Activated T-helper 1 cell treated with Interleukin-2 at 50 U/mL for 16 hours (primary cell): Measurements from ENCODE around the gene PCA3.
"Not testable (repeated sequence)": the region's sequence is repeated elsewhere in the genome, so short reads cannot be mapped to it uniquely, and the experiment has no call there.

Source experiments
- DNase-seq: peaks from one replicate; pipeline ENCODE4 v3.0.0-alpha.2; 2020; ENCODE audit warnings: low read depth

PCA3 gene

DNA sequence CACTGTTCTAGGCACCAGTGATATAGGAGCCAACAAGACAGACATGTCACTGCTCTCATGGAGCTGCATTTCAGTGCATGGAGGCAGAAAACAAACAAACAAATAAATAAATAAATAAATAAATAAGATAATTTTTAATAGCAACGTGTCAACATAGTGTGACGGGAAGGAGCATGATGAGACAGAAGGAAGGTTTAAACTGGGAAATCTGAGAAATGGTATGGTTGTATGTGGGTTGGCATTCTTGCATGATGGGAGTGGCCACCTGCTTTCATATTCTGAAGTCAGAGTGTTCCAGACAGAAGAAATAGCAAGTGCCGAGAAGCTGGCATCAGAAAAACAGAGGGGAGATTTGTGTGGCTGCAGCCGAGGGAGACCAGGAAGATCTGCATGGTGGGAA, at the start of gene PCA3:
TSS of gene PCA3 (plus strand) at position 301 of the 400 bp plus-strand sequence.
- DNase-seq = no peak

DNA sequence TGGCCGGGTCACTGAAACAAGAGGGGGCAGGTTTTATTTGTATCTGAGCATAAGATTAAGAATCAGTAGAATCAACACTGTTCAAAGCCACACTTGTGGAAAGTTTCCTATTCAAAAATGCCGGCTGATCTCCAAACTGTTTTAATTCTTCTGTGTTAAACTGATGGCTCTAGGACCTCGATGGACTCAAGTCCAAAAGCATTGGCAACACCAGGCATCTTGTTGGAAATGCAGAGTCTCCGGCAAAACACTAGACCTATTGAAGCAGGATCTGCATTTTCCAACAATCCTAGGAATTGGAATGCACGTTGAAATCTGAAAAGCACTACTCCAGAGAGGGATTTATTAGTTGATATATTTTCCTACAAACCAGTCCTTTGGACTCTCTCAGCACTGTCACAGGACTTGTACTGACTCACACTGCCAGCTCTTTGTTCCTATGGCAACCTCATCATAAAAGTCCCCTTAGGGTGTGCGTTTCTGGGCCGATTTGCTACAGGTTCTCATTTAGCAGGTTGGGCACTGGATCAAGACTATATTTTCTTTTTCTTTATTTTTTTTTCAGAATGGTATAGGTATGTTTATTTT, 48.1 kb upstream of the PCA3 start:
- no peak for DNase-seq

DNA sequence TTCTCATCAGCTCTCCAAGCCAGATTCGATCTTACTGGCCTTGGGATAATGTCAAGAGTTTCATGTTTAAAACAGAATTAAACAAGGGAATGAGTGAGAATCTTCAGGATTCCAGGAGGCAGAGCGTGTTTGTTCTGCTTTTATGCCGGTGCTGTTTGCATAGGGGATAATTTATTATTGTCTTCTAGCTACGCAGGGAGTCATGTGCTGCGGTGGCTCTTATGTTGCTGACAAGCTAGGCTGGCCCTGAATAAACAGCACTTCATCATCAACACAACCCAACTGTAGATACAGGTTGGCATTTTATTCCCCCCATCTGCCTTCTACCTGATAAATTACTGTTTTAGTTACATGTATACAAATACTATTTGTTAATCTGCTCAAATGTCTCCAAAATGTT, 47.1 kb upstream of the PCA3 start:
- no peak for DNase-seq

DNA sequence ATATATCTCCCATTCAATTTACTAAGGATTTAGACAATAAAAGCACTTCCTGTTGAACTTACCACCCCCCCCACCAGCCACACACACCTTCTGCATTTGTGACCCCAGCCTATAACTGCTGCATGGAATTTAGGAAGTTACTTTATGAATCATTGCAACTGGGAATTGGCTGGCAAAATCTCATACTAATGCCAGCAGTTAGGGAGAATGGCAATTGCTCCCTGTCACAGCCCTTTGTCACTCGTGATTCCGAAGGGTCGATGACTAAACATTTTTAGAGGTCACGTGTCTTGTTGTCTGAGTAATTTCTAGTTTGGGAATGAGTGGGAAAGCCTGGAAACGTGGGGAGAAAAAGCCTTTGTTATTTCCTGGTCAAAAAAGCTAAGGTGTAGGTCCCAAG, 46.6 kb upstream of the PCA3 start:
- DNase-seq = no peak

DNA sequence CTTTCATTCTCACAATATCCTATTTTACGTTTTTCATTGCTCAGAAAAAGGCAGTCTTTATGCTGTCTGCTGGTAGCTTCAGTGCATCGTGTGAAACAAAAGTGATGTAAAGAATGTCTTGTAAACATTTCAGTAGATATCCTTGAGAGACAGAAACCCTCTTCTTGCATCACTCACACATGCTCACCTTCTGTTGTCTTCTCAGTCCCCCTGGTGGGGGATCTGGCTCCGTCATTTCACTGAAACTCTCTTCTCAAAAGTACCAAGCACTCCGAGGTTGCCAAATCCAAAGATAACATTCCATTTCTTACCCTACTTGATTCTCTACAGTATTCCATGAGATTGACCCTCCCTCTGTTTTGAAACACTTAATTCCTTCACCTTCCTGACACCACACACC, 46.1 kb upstream of the PCA3 start:
- DNase-seq = no peak

DNA sequence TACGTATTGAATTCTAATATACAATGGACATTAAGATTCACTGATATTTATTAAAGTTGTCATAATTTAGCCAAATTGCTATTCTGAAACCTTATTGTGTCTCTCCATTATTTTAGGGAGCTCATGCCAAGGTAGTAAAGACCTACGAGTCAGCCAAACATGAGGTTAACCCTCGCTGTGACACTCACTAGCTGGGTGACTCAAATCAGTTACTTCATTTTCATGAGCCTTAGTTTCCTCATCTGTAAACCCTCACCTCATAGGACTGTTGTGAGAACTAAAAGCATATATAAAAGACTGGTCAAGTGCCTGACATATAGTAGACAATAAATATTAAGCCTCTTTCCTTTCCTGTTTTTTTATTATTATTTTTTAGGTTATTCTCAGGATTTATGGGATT, 44.0 kb upstream of the PCA3 start:
- no peak for DNase-seq

DNA sequence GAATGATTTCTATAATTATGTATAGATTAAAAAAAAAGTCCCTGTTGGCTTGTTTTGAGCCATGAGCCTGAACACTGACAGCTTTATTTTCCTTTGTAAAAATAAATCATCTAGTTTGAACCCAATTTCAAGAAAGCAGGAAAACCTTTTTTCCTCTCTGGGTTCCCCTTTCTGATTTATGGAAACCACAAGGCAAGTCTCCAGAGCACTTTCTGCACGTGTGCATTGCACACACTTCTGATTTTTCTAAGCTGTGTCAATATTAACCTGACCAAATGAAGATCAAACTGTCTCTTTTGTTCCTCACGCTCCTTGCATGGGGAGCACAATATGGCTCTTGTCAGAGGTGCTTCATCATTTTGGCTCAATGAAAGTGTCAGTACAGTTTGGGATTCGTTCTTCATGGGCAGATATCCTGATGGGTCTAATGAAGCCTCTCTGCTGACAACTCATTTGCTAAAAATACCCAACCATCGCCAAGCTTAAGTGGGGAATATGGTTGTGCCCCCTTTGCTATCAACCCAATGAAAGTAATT, 39.2 kb upstream of the PCA3 start:
- DNase-seq = no peak

DNA sequence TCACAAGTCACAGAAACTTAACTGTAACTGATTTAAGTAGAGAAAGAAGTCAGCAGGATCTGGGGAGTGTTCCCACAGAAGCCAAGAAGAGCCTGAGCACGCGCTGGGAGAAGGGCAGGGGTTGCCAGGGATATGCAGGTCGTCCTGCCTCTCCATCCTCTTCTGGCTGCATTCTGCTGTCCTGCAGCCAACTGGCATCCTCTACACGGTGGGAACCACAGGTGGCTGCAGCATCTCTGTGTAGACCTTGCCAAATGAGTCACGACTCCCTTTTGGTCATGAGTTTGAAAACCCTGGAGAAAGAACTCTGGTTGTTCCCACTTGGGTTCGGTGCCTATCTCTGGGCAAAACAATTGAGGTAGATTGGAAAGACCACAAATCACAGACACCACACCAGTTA, 38.4 kb upstream of the PCA3 start:
- no peak for DNase-seq

DNA sequence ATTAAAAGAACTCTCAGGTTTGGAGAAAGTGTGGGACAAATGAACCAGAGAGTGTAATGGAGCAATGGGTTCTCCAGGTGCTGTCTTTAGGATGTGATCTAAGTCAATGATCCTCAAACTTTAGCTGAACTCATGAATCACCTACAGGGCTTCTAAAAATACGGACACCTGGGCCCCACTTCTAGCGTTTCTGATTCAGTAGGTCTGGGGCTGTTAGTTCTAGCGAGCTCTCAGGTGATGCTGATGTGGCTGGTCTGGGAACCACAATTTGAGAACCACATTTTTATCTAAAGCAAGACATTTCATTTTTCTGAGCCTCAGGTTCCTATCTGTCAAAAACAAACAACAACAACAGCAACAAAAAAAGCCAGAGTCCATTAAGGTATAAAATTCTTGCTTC, 35.1 kb upstream of the PCA3 start:
- no peak for DNase-seq

DNA sequence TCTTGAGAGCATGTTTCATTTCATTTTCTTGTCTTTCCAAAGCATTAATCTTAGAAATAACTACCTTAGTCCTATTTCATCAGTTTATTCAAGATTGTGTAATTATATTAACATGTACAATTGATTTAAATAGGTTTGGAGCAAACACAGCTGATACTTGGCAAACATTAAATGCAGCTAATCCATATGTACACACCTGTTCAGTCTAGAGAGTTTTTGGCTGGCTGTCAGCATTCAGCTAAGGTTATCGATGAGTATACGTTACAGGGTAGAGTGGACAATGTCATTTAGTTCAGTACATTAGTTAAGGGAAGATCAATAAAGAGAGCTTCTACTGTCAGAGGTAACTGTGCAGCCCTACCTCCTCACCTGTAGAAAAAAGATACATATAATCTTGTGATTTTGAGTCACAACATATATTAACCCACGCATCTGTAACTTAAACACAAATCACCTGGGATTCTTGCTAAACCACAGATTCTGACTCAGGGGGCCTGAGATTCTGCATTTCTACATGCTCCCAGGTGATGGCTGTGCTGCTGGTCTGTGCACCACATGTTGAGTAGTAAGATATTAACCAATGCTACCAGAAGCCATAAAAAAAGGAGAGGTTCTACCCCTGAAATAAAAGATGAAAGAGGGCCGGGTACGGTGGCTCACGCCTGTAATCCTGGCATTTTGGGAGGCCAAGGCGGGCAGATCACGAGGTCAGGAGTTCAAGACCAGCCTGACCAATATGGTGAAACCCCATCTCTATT, 34.1 kb upstream of the PCA3 start:
- DNase-seq = no peak

DNA sequence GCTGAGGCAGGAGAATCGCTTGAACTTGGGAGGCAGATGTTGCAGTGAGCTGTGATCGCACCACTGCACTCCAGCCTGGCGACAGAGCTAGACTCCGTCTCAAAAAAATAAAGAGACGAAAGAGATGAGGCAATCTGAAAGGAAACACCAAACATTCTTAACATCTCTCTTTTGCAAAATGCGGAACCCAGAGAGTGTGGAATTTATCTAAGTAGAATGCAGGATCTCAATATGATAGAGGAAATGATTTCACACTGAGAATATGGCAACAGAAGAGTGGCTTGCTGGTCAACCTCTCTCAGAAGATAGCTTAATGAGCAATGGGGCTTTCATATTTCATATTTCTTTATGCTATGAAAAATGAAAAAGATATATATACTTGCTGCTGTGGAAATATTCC, 33.4 kb upstream of the PCA3 start:
- DNase-seq = no peak

DNA sequence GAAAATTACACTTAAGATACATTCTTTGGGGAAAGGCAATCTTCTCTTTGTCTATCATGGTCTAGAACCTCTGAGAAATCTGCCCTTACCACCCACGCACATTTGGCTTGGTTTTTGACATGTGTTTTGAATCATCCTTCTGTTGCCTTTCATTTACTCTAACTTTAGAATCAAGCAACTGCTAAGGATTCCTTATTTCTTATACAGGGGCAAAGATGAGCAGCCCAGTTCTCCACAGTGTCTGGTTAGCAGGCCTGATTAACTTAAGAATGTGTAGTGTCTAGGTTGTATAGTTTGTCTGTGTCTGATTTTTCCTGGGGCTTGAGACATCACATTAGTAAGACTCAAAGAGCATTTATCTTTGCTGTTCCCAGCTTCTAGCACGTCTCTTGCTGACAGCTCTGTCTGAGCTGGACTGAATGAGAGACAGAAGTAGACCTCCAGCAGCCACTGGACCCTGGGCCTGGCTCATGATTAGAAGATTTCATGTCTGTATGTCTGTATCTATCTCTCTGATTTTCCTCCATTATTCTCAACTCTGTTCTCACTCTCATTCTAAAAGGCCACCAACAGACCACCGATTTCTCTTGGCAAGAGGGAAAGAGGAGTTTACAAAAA, 31.8 kb upstream of the PCA3 start:
- no peak for DNase-seq

DNA sequence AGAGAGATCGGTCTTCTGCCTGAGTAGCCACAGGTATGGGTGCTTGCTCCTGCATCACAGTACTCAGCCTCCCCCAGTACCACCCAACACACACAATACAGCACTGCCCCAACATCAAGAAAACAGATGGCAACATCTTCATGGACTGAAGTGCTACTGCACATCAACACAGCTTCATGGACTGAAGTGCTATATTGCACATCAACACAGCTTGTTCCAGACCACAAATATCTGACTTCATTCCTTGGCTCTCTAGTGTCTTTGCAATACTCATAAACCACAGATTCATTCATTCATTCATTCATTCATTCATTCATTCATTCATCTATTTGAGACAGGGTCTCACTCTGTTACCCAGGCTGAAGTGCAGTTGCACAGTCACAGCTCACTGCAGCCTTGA, 31.1 kb upstream of the PCA3 start:
- no peak for DNase-seq

DNA sequence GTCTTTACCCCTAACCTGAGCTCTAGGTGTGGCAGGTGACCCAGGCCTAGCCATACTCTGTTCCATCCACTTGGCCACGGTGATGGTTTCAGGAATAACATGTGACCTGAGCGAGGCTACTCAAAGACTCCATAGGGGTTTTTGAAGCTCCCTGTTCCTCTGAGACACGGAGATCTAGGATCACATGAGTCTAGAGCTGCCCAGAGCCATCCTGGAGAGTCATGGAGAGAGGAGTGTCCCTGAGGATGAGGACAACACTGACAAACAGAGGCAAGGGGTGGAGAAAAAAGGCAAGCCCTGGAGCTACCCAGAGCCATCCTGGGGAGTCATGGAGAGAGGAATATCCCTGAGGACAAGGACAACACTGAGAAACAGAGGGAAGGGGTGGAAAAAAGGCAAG, 29.5 kb upstream of the PCA3 start:
- DNase-seq = no peak

DNA sequence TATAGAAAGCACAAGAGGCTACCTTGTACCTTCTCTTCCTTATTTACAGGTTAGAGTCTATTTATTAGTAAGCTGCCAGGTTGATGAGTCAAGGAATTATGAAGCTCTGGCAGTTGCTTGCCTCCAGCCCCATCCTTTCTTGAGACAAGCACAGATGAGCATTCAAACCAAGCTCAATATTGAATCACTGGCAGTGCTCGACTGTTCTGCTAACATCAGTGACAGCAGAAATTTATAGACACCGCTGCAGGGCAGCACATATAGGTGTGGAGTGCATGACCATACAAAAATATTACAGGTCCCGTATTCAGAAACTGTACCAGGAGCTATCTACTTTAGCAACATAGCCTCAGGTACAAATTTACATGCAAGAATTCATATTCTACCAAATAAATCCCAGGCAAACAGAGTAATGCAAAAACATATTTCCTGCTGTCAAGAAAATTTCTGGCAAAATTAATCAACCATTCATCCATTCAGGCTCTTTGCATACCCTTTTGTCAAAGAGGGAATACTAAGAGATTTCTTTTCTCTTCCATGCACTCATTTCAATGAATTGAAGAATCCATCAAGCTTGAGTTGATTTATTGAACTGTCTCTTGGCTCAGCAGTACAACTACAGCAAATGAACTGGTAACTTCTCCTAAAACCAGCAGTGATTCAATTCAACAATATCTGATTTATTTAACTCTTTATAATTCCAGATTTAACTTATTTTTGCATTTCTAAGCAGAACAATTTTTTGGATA, 26.9 kb upstream of the PCA3 start:
- no peak for DNase-seq

DNA sequence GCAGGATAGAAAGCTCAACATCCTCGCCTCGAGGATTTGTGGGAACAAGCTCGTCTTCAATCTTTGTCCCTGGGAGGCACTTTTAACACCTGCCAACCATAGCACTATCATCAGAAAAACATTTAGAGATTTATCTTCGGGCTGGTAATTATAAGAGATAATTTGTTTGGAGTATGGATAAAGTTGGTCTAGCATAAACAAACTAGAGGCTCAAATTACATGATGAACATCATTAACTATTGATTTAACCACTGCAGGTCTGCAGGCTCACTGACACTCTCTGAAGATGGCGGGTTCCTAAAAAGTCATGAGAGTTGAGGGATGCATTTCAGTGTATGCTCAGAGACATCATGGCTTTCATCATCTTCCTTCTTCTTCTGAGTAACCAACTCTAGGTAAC, 25.8 kb upstream of the PCA3 start:
- DNase-seq = no peak

DNA sequence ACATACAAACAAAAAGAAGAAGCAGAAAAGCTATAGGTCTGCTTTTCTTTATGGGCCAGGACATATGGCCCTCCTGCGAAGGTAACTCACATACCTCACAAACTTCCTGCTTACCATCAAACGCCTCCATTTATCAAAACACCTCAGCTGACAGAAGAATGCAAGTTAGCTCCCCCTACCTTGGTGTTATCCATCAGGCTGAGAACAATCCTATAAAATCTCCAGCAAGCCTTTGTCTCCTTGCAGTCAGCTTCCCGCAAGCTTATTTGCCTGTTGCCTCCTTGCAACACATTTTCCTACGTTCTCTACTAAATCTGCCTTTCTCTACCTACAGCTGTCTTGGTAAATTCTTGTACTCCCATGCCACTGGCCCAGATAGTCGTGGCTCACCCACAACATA, 22.7 kb upstream of the PCA3 start:
- no peak for DNase-seq

DNA sequence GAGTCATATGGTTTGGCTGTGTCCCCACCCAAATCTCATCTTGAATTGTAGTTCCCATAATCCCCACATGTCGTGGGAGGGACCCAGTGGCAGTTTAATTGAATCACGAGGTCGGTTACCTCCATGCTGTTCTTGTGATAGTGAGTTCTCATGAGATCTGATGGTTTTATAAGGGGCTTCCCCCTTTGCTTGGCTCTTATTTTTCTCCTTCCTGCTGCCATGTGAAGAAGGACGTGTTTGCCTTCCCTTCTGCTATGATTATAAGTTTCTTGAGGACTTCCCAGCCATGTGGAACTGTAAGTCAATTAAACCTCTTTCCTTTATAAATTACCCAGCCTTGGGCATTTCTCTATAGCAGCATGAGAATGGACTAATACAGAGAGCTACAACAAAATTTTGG, 21.3 kb upstream of the PCA3 start:
- not testable (repeated sequence) for DNase-seq

DNA sequence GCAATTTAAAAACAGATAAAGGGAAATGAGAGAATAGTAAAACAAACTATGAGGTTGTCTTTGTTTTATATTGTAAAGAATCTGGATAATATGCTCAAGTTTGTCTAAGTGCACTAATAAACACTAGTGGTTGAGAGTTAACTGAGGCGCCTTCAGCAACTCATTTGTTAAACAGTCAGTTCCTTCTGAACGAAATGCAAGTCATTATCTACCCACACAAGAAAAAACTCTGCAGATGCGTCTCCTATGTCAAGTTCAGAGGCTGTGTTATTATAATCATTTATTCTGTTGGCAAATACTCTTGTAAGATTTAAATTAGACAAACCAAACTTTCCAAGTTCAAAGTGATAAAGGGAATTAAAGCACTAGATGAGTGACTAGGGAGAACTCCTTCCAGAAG, 20.3 kb upstream of the PCA3 start:
- DNase-seq = no peak

DNA sequence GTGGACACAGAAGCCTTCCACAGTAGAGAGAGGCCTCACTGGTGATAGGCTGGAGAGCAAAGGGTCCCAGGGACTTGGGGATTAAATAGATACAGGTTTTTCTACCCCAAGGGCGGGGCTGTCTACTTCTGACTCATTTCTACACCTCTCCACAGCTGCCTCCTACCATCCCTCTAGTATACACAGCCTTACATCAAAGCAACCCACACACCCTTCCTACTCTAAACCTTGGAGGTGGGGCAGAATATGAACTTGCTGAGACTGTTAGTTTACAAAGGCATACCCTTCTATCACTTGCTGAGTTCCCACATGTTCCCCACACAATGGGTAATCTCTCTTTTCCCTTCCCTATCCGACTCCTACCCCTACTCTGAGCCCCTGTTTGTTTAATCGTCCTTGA, 19.9 kb upstream of the PCA3 start:
- no peak for DNase-seq

DNA sequence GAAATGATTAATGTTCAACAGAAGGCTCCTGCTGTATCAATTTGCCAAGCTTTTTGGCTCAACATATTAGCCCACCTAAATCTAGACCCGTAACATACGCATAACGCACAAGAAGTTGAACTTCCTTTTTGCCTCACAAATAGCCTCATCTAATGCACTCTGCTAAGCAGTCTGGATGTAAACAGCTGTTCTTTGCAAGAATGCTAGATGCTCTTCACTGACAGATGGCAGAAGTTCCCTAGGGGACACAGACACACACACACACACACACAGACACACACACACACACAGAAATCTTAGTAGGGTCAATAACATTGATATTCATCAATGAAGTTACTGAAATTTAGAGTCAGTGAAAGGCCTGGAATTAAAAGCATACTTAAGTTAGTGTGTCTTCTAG, 13.2 kb upstream of the PCA3 start:
- no peak for DNase-seq

DNA sequence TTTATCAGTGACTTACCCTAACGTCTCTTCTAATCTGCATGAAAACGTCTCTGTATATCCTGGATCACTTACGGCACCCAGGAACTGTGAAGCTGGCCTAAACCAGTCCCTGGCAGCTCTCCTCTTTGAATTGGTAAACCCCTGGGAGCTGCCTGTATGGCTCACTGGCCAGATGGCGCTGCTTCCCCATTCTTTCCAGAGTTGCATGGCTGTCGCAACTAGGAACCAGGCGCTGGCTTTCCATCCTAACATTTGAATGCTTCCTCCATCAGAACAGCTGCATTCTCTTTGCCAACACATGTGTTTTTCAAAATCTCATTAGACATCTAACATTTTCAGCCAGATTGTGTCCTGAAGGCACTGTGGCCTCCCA, 8.0 kb upstream of the PCA3 start:
- DNase-seq = no peak
